Mucosa of stomach (tissue), 1 donor: Measurements from ENCODE around the gene SPA17.

Experiments used
- H3K27me3 ChIP-seq: one replicate; pipeline ENCODE4 v1.7.0; 2013; ENCODE audit warnings: mild to moderate bottlenecking, low read length; ENCODE audit not compliant: control insufficient read depth, insufficient read depth
- H3K36me3 ChIP-seq: one replicate; pipeline ENCODE4 v1.7.0; 2013; ENCODE audit warnings: low read length; ENCODE audit not compliant: control insufficient read depth, insufficient read depth
- H3K4me1 ChIP-seq: one replicate; pipeline ENCODE4 v1.7.0; 2013; ENCODE audit warnings: mild to moderate bottlenecking, low read length; ENCODE audit not compliant: control insufficient read depth, insufficient read depth
- H3K4me3 ChIP-seq: one replicate; pipeline ENCODE4 v1.7.0; 2013; ENCODE audit warnings: low read length
- H3K9ac ChIP-seq: one replicate; pipeline ENCODE4 v1.7.0; 2013; ENCODE audit warnings: mild to moderate bottlenecking, low read length, moderate library complexity
- H3K9me3 ChIP-seq: one replicate; pipeline ENCODE4 v1.7.0; 2013; ENCODE audit warnings: mild to moderate bottlenecking, low read length, moderate library complexity; ENCODE audit not compliant: control insufficient read depth
- donor health status: Pancreatic carcinoma.

The SPA17 gene

GRCh38 chr11:124669193-124669592, 4.5 kb upstream of the SPA17 start:
- peaks cover 10% of the 10 kb centered on the region for H3K4me1 ChIP-seq
- no peaks in the 10 kb centered on the region for H3K9me3 ChIP-seq
- no peak overlapping the region for H3K9ac ChIP-seq
- no peak overlapping the region for H3K4me3 ChIP-seq
- no peaks in the 10 kb centered on the region for H3K36me3 ChIP-seq
- no peaks in the 10 kb centered on the region for H3K27me3 ChIP-seq

GRCh38 chr11:124670732-124671131, 3.0 kb upstream of the SPA17 start:
- Histone ChIP-seq H3K4me1 (peaks cover 14% of the 10 kb centered on the region), H3K9ac (no peak overlapping the region), H3K36me3 (no peaks in the 10 kb centered on the region), H3K27me3 (no peaks in the 10 kb centered on the region), H3K9me3 (no peaks in the 10 kb centered on the region), H3K4me3 (no peak overlapping the region)

GRCh38 chr11:124672536-124673215, 1.0 kb upstream of the SPA17 start:
- H3K36me3 ChIP-seq = no peaks in the 10 kb centered on the region
- H3K27me3 ChIP-seq = no peaks in the 10 kb centered on the region
- no peaks in the 10 kb centered on the region for H3K9me3 ChIP-seq
- peak overlapping the region; percentile 88 for H3K9ac ChIP-seq
- peak overlapping the region; percentile 51 for H3K4me3 ChIP-seq
- peaks cover 20% of the 10 kb centered on the region for H3K4me1 ChIP-seq

- H3K4me3 ChIP-seq = peak overlapping the region; percentile 51
- no peaks in the 10 kb centered on the region for H3K27me3 ChIP-seq
- H3K4me1 ChIP-seq = peaks cover 20% of the 10 kb centered on the region
- peak overlapping the region; percentile 46 for H3K9ac ChIP-seq
- no peaks in the 10 kb centered on the region for H3K9me3 ChIP-seq
- H3K36me3 ChIP-seq = no peaks in the 10 kb centered on the region
Measured at GRCh38 chr11:124674168-124674517, 439 bp downstream of the SPA17 start.

GRCh38 chr11:124674571-124674970, 867 bp downstream of the SPA17 start:
- H3K9ac ChIP-seq = no peak overlapping the region
- no peaks in the 10 kb centered on the region for H3K27me3 ChIP-seq
- H3K36me3 ChIP-seq = no peaks in the 10 kb centered on the region
- no peaks in the 10 kb centered on the region for H3K9me3 ChIP-seq
- H3K4me3 ChIP-seq = peak overlapping the region; percentile 51
- peaks cover 20% of the 10 kb centered on the region for H3K4me1 ChIP-seq

- H3K9ac ChIP-seq = no peak overlapping the region
- no peaks in the 10 kb centered on the region for H3K9me3 ChIP-seq
- no peaks in the 10 kb centered on the region for H3K27me3 ChIP-seq
- H3K4me1 ChIP-seq = peaks cover 20% of the 10 kb centered on the region
- no peak overlapping the region for H3K4me3 ChIP-seq
- H3K36me3 ChIP-seq = no peaks in the 10 kb centered on the region
Measured at GRCh38 chr11:124676386-124676785, 2.7 kb downstream of the SPA17 start.

GRCh38 chr11:124678416-124678815, 4.7 kb downstream of the SPA17 start:
- H3K36me3 ChIP-seq = no peaks in the 10 kb centered on the region
- H3K9ac ChIP-seq = no peak overlapping the region
- no peaks in the 10 kb centered on the region for H3K27me3 ChIP-seq
- H3K9me3 ChIP-seq = no peaks in the 10 kb centered on the region
- peaks cover 10% of the 10 kb centered on the region for H3K4me1 ChIP-seq
- H3K4me3 ChIP-seq = no peak overlapping the region

- H3K4me1 ChIP-seq = peaks cover 2% of the 10 kb centered on the region
- no peaks in the 10 kb centered on the region for H3K27me3 ChIP-seq
- no peaks in the 10 kb centered on the region for H3K36me3 ChIP-seq
Measured at GRCh38 chr11:124681421-124681820, 7.7 kb downstream of the SPA17 start.

GRCh38 chr11:124682443-124682842, 8.7 kb downstream of the SPA17 start:
- Histone ChIP-seq H3K4me3 (no peak overlapping the region), H3K9ac (no peak overlapping the region), H3K27me3 (no peaks in the 10 kb centered on the region), H3K36me3 (no peaks in the 10 kb centered on the region), H3K4me1 (no peaks in the 10 kb centered on the region), H3K9me3 (no peaks in the 10 kb centered on the region)

More at GRCh38 chr11:124681421-124681820, 7.7 kb downstream of the SPA17 start:
- Histone ChIP-seq H3K9me3 (no peaks in the 10 kb centered on the region), H3K9ac (no peak overlapping the region), H3K4me3 (no peak overlapping the region)

GRCh38 chr11:124693142-124693541, 19.4 kb downstream of the SPA17 start:
- no peak overlapping the region for H3K4me3 ChIP-seq
- H3K9ac ChIP-seq = no peak overlapping the region
- H3K27me3 ChIP-seq = no peaks in the 10 kb centered on the region
- H3K9me3 ChIP-seq = no peaks in the 10 kb centered on the region
- no peaks in the 10 kb centered on the region for H3K36me3 ChIP-seq
- H3K4me1 ChIP-seq = no peaks in the 10 kb centered on the region

- H3K27me3 ChIP-seq = no peaks in the 10 kb centered on the region
- no peak overlapping the region for H3K9ac ChIP-seq
- no peaks in the 10 kb centered on the region for H3K9me3 ChIP-seq
- H3K36me3 ChIP-seq = no peaks in the 10 kb centered on the region
- no peak overlapping the region for H3K4me3 ChIP-seq
- H3K4me1 ChIP-seq = no peaks in the 10 kb centered on the region
Measured at GRCh38 chr11:124699547-124699946, 25.8 kb downstream of the SPA17 start.

- H3K36me3 ChIP-seq = no peaks in the 10 kb centered on the region
- no peaks in the 10 kb centered on the region for H3K4me1 ChIP-seq
- no peaks in the 10 kb centered on the region for H3K27me3 ChIP-seq
- no peak overlapping the region for H3K9ac ChIP-seq
- H3K4me3 ChIP-seq = no peak overlapping the region
- no peaks in the 10 kb centered on the region for H3K9me3 ChIP-seq
Measured at GRCh38 chr11:124700028-124700427, 26.3 kb downstream of the SPA17 start.

GRCh38 chr11:124707829-124708228, 34.1 kb downstream of the SPA17 start:
- H3K4me3 ChIP-seq = no peak overlapping the region
- H3K36me3 ChIP-seq = no peaks in the 10 kb centered on the region
- H3K9ac ChIP-seq = no peak overlapping the region
- no peaks in the 10 kb centered on the region for H3K9me3 ChIP-seq
- H3K4me1 ChIP-seq = no peaks in the 10 kb centered on the region
- H3K27me3 ChIP-seq = no peaks in the 10 kb centered on the region
